Urinary bladder (tissue), 4 donors: Measurements from ENCODE around the gene COG4. TPM values are rescaled to one million over a fixed set of nuclear protein-coding genes. Genes with fewer than 3 reads are reported as not detected.

Experiments
- DNase-seq: peaks from one replicate; pipeline ENCODE4 v3.0.0-alpha.2; 2015; ENCODE audit errors: extremely low spot score
- H3K27ac ChIP-seq: one replicate; pipeline ENCODE4 v1.5.1; 2013; ENCODE audit warnings: low read depth, mild to moderate bottlenecking, moderate library complexity
- H3K36me3 ChIP-seq: one replicate; pipeline ENCODE4 v1.6.1; 2013; ENCODE audit warnings: mild to moderate bottlenecking, moderate library complexity; ENCODE audit not compliant: insufficient read depth
- H3K4me1 ChIP-seq: one replicate; pipeline ENCODE4 v1.6.1; 2013; ENCODE audit warnings: mild to moderate bottlenecking, moderate library complexity; ENCODE audit not compliant: insufficient read depth
- H3K4me3 ChIP-seq: one replicate; pipeline ENCODE4 v1.5.1; 2013; ENCODE audit warnings: low read depth, low read length
- WGBS: extraction: QIAGEN DNeasy Blood & Tissue Kit; methylation state at CpG from one replicate; pipeline ENCODE4 v1.1.7; 2013; 5-methylcytosine and 5-hydroxymethylcytosine counted together
- polyA plus RNA-seq: library from polyadenylated mRNA; stranded (reverse); fragments of 200-250 nt; gene quantifications from one replicate; pipeline ENCODE4 v1.2.3, GENCODE V29; 2013
- small RNA-seq: library from RNA; depleted of rRNA; stranded (forward); fragments of <200 nt; gene quantifications from one replicate; pipeline ENCODE3, GENCODE V24; 2014
- total RNA-seq: library from RNA; depleted of rRNA; stranded (reverse); fragments of >200 nt; gene quantifications from one replicate; pipeline ENCODE4 v1.2.3, GENCODE V29; 2014
- donor health status: healthy with polysubstance abuse.
- donor health status: healthy.

The COG4 gene
- total and polyA plus RNA-seq, 2 donors = 34.6 to 47.8 TPM

DNA sequence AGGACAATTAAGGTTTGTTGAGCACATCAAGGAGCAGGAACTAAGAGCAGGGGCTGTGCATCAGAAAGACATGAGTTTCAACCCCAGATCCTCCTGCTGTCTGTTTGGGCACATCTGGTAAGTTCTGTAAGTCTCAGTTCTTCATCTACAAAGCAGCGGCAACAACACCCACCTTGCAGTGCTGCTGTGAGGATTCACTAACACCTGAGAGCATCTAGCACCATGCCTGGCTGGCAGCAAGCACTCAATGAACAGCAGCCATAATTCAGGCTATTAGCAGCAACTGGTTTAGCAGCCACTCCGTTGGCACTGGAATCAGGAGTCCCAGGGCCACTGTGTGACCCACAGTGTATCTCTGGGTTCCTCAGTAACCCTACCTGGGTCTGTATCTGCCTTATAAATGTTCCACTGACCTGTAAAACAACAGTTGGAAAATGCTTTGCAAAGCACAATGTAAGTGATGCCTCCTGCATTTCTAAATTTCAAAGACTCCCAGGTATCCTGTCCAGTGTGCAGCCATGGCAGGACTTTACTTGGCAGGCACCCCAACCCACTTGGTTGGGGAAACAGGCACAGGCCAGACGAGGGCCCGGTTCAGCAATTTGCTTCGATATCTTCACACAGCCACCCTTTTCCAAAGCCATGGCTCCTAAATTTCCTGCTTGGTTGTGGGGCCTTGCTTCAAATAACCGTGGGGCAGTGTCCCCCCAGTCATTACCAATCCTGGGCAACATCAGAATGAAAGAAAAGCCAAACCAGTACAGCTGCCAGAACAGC is 88.7 kb downstream of the COG4 start:
- Histone ChIP-seq H3K27ac (no peak overlapping the region), H3K4me1 (no peaks in the 10 kb centered on the region), H3K4me3 (no peak overlapping the region), H3K36me3 (no peaks in the 10 kb centered on the region)
- 85% methylated on average over 6 of the region's 6 CpGs for WGBS
- no peak for DNase-seq

DNA sequence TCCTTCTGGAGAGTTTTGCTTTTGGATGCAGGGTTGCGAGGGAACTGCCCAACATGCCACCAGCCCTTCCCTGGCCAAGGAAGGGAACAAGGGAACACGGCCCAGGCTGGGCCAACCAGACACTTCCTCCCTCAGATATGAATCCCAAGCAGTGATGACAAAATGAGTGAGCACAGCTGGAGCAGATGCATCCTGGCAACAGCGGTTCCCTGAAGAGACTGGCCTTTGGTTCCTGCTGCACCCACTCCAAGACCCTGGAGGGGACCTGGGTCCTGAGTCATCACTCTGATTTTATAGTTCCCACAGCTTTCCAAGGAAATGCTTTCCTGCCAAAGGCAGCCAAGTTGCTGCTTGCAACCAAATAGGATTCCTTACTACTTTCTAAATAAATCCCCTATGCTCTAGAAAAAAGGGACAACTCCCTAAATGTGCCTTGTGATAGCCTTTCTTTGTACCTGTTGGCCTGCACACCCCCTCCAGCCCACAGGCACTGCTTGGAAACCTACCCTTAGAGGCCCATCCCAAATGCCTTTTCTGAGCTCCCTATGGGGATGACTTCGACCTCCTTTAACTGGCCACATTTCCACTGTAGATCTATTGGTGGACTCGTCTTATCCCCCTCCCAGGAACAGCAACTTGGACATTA is 89.8 kb downstream of the COG4 start:
- Histone ChIP-seq H3K4me1 (no peaks in the 10 kb centered on the region), H3K36me3 (no peaks in the 10 kb centered on the region), H3K27ac (no peak overlapping the region), H3K4me3 (no peak overlapping the region)
- 23% methylated on average over 5 of the region's 5 CpGs for WGBS
- DNase-seq = no peak

DNA sequence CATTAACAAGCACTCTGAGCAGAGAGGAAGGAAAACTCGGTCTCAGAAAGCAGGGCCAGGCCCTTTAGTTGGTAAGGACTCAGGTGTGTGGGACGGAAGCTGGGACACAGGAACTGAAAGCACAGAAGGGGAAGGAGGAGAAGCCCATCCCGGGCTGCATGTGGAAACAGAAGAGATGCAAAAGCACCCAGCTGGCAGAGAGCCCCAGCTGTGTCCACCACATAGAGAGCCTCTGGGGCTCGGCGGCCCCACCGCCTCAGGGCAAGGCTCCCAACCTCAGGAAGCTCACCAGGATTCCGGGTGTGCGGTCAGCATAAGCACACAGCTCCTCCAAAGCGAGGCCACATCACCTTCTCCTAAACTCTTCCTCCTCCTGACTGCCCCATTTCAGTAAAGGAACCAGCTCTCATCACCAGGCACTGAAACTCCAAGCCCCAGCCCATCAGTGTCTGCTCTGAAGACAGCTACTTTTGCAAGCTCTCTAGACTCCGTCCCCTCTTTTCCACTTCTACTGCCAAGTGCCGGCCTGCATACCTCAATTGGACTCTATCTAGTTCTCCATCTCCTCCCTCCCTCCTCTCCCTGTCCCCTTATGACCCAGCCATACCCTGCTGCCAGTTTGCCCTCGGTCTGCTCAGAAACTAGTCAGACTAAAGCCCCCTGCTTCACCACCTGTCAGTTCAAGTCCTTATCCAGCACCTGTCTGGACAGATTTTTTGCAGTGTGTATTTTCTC is 90.5 kb downstream of the COG4 start:
- Histone ChIP-seq H3K4me3 (no peak overlapping the region), H3K4me1 (no peaks in the 10 kb centered on the region), H3K36me3 (no peaks in the 10 kb centered on the region), H3K27ac (no peak overlapping the region)
- no peak for DNase-seq
- WGBS = 23% methylated on average over 12 of the region's 12 CpGs

DNA sequence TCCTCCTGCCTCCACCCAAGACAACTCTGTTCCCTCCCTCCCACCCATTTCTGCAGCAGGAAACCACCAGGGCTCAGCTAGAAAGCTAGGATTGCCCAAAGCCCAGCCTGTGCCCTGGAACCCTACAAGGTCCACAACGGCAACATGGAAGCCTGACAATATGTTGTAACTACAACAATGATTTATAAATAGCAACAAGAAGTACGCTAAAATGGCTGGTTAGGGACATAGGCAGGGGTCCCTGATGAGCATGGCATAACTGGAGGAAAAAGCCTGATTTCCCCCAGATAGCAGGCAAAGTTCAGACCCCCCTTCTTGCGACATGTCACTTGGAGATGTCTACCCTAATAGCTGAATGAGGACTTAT is 91.0 kb downstream of the COG4 start:
- Histone ChIP-seq H3K27ac (no peak overlapping the region), H3K4me1 (no peaks in the 10 kb centered on the region), H3K36me3 (no peaks in the 10 kb centered on the region), H3K4me3 (no peak overlapping the region)
- 44% methylated on average over 3 of the region's 3 CpGs for WGBS
- DNase-seq = no peak

DNA sequence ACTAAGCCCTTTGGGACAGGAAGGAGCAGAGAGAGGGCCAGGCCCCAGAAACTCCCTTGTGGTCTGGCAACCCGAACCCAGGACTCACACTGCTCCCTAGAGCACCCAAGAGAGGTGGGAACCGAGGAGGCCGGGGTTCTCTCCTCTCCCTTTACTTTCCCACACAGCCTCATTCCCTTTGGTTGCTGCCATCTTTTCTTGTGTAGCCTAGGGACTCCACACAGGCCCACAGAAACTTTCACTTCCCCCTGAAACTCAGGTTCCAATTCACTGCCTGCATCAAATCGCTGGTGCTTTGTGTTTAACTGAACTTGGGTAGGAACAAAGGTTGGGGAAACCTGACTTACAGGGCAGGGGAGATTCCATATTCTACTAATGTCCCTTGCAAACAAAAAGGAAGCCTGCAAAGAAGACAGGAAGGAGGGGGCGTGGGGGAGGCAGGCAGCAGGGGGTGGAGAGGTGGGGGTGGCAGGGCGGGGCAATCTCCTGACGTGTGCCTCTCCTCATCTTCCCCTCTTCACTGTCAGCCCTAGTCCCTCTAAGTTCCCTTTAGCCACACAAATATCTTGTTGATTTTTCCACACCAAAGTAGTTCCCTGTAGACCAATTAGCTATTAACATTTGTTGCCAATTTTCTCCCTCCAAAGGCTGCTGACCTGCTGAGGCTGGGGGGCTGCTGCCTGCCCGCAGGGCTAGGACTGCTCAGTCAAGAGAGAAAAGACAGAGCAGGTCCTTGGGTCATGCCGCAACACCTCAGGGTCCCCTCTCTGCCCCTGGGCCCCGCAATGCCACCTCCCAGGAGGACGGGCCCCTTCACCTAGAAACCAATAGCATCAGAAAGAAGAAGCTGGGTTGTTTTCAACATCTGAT is 92.5 kb downstream of the COG4 start:
- Histone ChIP-seq H3K36me3 (no peaks in the 10 kb centered on the region), H3K27ac (peak overlapping the region; percentile 44), H3K4me3 (no peak overlapping the region), H3K4me1 (no peaks in the 10 kb centered on the region)
- DNase-seq = peak; percentile 58
- 61% methylated on average over 11 of the region's 11 CpGs for WGBS

Small RNA genes within 50 kb of the gene (small RNA-seq; reads per million reads assigned to genes)
- gene RNU6-23P = not detected
- gene RPS27P26 = not detected
- gene SNORD111 = 111 reads per million, percentile 97 among the genes with 10 or more reads in this experiment
- 57.8 reads per million, percentile 96 among the genes with 10 or more reads in this experiment for gene SNORD111B

Other genes with a start within 250 kb of the COG4 start
- 47.4 TPM for gene AARS1, start 234.0 kb downstream of the COG4 start, total RNA-seq
- 70.5 TPM for gene AARS1, start 234.0 kb downstream of the COG4 start, polyA plus RNA-seq
- gene DDX19B, start 224.4 kb downstream of the COG4 start, total RNA-seq = 16.3 TPM
- 25.9 TPM for gene DDX19B, start 224.4 kb downstream of the COG4 start, polyA plus RNA-seq
- 35.0 TPM for gene DDX19A, start 176.7 kb downstream of the COG4 start, total RNA-seq
- gene DDX19A, start 176.7 kb downstream of the COG4 start, polyA plus RNA-seq = 35.4 TPM
- gene ST3GAL2, start 84.5 kb downstream of the COG4 start, total RNA-seq = 30.5 TPM
- gene ST3GAL2, start 84.5 kb downstream of the COG4 start, polyA plus RNA-seq = 19.3 TPM
- 7.6 TPM for gene FCSK, start 69.0 kb downstream of the COG4 start, total RNA-seq
- gene FCSK, start 69.0 kb downstream of the COG4 start, polyA plus RNA-seq = 11.0 TPM
- gene SF3B3, start 262 bp upstream of the COG4 start, total RNA-seq = 103 TPM
- 103 TPM for gene SF3B3, start 262 bp upstream of the COG4 start, polyA plus RNA-seq
- gene IL34, start 123.0 kb upstream of the COG4 start, total RNA-seq = 10.6 TPM
- 2.8 TPM for gene IL34, start 123.0 kb upstream of the COG4 start, polyA plus RNA-seq
- 29.3 TPM for gene MTSS2, start 162.5 kb upstream of the COG4 start, total RNA-seq
- 82.0 TPM for gene MTSS2, start 162.5 kb upstream of the COG4 start, polyA plus RNA-seq